T-helper 9 cell (primary cell): ENCODE measurements around the gene ZDHHC7.

ENCODE experiments used
- DNase-seq: peaks from one replicate; pipeline ENCODE4 v3.0.0-alpha.2; 2020

Gene ZDHHC7

DNA sequence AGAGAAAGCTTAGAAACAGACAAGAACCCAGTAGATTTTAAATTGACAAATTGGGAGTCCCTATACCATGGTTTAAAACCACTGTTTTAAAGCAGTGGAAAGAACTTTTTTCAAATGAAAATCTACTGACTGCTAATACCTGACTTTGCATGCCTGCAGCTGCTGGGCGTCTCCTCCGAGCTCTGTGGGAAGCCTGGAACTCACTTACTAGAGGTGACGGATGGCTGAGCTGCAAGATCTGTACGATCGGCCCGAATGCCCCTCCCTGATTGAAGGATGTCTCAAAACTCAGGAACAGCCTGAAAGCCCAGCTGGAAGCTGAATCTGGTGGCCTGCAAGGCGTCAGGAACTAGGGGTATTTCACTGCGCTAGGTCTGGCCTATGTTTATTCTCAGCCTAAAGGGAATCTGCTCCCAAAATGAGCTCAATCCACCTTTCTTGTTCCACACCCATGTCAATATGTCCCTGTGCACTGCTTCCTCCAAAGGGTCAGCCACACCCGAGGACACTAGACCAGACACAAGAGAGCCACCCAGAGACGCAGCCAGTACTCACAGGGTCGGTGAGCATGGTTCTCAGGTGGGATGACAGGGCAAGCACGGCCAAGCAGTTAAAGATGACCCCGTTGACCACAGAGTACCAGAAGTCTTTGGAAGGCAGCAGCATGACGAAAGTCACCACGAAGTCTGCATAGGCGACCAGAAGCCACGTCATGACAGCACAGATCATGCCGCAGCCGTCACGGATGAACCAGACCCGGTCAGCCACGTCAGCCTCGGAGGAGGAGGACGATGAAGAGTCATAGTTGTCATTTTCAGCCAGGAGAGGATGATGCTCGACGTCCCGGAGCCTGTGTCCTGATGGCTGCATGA, 21.4 kb downstream of the ZDHHC7 start:
- DNase-seq: no peak

DNA sequence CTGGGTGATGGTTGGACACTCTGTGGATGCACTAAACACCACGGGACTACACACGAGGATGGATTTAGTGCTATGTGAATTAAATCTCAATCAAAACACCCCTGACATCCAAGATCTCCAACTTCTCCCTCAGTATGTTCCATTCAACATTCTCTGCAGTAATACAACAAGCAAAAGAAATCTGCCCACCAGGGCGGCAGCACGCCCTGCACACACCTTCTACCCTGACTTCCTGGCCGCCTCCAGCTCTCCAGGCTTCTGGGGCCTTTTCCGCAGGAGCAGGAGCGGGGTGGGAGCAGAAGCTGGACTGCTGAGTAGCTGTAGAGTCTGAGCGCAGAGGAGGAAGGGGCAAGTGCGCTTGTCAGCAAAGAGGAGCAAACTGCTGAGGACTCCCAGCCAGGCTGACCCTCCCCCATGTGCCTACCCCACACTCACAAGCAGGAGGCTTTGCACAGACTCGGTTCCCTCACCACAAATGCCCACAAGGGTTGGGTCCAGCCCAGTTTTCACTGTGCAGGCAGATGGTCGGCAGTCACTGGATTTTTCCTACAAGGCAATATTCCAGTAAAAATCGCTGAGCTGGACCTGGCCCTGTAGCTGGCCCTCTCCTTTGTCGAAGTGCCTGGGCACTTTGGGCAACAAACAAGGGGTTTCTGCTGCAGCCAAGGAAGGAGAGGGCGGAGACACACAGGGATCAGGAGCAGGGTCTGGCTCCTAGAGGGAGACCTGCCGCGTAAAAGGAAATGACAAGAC, 22.8 kb downstream of the ZDHHC7 start:
- no peak for DNase-seq

DNA sequence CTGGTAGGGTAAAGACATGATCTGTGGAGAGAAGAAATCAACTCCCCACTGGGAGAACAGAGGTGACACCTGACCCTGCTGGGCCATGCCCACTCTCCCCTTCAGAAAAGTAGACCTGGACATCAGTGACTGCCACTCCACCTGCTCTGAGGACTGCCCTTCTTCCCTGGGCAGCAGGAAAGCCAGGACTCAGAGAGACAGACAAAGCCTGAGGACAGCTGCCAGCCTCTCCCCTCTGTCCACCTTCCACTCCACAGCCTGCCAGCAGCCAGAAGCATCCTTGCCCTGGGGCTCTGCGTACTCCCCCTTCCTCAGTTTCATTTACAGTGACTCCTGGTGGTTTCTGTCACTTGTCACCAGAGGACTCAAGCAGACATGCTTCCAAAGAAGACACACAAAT, 24.5 kb downstream of the ZDHHC7 start:
- DNase-seq: no peak

DNA sequence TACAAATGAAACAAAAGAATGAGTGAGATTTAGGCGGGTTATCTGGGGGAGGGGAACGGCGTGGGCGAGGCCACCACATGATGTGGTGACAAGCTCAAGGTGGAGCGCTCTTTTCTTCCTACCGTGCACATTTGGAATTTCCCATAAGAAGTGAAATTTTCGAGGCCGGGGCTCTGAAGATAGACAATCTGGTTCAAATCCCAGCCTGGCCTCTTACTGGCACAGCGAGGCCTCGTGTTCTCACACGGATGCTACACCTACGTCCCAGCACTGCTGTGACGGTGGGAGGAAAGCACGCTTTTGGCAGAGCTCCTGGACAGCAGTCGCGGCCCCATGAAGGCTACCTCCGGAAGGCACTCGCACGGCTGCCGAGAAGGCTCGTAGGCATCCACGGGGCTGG, 25.2 kb downstream of the ZDHHC7 start:
- DNase-seq: no peak

DNA sequence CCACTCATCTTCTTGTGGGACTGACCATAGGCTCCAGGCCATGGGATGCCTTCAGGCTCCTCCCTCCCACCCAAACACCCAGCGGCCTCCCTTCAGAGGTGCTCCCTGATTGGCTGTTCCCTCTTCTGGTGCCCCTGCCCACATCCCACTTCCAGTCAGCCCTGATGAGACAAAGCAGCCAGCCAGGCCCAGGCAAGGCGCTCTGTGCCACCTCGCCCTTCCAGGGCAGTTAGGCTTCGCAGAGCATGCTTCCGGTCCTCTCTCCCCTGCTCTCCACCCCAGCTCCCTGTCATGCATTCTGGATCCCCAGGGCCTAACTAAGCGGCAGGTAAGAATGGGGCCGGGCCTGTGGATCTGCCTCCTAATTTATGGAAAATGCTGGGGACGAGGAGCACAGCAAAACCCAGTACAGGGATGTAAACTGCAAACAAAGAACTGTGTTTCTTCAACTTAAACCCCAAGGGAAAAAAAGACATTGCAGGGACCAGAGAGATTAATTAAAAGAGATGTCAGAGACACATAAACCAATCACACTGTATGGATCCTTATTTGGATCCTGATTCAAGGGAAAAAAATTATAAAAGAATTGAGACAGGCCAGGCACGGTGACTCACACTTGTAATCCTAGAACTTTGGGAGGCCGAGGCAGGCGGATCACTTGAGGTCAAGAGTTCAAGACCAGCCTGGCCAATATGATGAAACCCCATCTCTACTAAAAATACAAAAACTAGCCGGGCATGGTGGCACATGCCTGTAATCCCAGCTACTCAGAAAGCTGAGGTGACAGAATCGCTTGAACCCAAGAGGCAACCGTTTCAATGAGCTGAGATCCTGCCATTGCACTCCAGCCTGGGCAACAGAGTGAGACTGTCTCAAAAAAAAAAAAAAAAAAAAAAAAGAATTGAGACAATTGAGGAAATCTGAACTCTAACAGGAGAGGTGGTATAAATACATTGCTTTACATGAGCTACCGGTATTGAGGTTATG, 26.0 kb downstream of the ZDHHC7 start:
- no peak for DNase-seq

DNA sequence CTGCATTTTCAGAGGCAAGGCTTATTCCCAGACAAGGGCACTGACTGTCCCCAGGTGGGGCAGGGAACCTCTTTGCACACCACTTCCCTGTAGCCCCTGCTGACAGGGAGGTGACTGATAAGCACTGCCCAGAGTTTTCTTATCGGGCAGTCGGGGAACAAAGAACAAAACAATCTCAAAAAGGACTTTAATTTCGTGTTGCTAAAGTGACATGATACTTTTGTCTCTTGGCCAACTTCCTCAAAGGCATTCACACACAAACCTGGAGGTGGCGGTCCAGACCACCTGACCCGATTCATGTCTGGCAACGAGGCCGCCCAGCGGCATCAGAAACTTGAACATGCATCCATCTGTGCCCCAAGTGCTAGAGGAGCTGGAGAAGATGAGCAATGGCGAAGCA, 28.9 kb downstream of the ZDHHC7 start:
- DNase-seq: no peak

DNA sequence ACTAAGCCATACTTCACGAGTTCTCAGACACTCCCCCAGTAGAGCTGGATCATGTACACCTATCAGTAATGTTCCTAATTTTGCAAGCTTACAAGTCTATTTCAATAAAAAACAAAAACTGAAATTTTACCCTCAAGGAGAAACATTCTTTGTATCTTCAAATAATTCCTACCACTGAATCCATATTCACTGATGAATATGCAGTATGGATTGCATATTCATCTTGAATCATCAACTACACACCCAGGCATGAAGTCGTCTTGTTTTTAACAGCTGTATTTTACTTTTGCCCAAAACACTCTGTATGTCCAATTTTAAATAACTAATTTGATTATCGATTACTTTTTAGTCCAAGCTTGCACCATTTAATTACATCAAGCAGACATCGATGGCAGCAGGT, 31.8 kb downstream of the ZDHHC7 start:
- no peak for DNase-seq

DNA sequence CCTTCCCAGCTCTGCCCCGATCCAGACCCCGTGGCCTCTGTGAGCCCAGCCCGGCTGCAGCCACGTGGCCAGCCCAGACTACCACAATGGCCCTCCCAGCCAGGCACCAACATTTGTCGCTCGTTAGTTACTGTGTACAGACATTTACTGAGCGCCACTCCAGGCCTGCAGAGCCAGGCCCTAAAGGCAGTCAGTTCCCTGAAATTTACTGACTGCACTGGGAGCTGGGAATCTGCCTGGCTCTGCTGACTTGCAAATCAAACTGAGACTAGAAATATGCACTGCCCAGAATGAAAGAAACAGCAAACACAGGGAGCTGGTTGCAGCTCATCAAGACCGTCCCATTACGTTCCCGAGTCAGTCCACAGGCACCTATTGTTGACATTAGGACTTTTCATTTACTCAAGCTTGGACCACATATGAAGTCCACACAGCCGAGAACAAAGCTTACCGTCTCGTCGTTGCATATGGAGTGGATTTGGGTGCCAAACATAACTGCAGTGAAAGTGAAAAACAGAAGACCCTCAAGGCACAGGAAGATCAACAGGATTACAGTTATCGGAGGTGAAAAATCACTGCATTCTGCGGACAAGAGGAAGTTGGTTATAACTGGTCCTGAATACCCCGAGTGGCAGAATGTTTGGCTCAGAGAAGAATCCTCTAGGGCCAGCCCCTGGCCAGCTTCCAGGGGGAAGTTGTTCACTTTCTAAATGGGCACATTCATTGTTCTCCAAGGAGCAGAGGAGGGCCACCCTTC, 34.5 kb downstream of the ZDHHC7 start:
- DNase-seq: no peak

DNA sequence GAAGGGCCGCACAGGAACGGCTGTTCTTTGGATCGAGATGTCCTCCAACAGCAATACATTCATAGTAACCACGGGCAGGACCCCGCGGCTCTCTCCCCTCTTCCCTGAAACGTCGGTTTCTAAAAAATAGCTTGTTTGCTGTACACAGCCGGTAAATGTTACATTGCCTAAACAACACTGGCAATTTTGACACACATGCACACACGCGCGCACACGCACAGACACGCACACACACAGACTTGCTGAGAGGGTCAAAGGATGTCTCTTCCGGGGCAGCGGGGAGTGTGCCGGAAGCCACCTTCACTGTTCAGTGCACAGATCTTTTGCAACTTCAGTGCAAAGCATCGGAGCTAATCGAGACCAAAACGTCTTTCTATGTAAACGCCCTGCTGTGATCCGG, 35.8 kb downstream of the ZDHHC7 start:
- DNase-seq: no peak

DNA sequence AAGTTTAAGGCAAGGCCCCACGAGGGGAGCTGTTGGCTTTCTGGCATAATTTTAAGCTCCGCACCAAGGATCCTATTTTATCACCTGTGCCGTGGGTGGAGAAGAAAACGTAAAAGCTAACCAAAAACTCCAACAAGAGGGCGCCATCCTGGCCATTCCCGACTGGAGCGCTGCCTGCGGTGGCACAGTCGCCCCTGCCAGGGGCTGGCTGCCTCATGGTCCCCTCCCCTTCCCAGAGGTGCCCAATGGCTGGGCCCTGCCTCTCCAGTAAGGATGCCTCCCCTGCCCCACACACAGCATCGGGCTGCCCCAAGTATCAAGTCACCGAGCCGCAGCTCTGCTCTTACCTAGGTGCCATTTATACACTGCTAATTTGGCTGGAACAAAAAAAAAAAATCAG, 36.3 kb downstream of the ZDHHC7 start:
- DNase-seq: no peak

DNA sequence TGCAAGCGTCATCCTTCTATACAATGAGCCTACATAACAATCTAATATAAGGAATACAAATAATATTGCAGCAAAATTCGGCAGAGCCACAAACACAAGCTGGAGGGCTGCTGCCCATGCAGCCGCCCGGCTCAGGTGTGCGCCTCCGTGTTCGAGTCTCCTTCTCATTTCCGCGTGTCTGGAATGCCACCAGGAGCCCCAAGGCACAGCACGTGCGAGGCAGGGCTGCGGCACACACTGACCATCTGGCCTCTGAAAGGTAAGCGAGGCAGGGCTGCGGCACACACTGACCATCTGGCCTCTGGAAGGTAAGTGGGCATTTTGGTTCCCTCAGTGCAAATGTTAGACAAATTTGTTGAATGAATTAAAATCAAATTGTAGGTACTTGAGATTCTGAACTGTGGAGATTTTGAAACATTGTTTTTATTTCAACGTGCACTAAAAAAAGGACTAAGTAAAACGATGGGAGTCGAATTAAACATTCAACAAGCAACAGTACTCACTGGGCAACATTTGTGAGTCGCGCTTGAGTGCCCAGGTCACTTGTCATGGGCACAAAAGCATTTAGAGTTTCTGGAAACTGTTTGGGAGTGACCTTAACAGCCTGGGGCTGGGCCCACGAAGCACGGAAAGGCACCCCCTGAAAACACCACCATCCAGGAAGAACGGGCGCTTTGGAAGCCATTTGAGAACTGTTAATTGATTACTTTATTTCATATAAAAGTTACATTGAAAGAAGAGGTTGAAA, 37.4 kb downstream of the ZDHHC7 start:
- no peak for DNase-seq

DNA sequence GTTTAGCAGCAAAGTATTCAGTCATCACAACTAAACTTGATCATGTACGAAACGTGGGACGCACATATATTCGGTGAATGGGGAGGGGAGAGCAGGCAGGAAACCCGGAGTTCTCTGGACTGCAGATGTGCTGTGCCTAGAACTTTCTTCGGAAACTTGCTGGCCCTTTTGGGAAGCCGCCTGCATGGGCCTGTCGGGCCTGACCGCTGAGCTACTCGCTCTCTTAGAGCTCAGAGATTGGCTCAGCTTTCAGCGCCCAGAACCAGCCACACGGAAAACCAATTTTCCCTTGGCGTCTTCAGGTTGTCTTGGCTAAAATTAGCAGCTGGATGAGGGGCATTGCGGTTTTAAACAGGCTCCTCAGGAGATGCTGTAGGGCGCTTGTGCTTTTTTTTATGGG, 38.1 kb downstream of the ZDHHC7 start:
- no peak for DNase-seq

DNA sequence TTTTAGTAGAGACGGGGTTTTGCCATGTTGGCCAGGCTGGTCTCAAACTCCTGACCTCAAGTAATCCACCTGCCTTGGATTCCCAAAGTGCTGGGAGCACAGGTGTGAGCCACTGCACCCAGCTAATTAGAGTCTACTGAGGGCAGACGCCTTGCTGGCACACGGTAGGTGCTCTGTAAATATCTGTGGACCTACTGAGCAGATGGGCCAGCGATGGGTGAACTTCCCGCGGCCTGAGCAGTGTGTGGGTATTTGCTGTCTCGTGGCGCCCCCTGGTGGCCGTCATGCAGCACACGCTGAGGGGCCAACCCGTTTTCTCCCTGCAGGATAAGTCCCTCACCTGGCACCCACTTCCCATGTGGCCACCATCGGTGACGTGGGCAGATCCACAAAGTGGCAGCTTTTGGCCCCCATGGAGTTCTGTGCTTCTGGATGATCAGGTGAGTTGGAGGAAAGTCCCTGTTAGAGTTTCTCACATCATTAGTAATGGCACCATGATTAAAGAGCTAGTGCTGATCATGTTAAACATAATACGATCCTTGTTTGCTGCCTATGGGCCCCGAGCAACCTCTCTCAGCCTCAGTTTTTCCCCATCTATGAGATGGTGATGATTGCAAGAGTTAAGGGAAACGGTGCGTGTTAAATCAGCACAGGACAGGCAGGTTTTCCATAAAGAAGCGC, 40.7 kb downstream of the ZDHHC7 start:
- peak; percentile 81 for DNase-seq

DNA sequence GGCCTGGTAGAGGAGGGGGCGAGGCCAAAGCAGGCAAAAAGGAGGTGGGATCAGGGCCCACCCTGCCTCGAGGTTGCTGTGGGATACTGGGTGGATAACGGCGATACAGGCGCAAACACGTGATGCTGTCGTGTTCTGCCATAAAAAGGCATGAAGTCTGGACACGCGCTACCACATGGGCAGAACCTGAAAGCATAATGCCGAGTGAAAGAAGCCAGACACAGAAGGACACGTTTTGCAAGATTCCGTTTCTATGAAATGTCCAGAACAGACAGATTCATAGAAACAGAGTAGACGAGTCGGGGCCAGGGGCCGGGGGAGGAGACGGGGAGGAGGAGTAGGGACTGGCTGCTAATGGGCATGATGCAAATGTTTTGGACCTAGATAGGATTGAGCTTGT, 43.5 kb downstream of the ZDHHC7 start:
- no peak for DNase-seq

DNA sequence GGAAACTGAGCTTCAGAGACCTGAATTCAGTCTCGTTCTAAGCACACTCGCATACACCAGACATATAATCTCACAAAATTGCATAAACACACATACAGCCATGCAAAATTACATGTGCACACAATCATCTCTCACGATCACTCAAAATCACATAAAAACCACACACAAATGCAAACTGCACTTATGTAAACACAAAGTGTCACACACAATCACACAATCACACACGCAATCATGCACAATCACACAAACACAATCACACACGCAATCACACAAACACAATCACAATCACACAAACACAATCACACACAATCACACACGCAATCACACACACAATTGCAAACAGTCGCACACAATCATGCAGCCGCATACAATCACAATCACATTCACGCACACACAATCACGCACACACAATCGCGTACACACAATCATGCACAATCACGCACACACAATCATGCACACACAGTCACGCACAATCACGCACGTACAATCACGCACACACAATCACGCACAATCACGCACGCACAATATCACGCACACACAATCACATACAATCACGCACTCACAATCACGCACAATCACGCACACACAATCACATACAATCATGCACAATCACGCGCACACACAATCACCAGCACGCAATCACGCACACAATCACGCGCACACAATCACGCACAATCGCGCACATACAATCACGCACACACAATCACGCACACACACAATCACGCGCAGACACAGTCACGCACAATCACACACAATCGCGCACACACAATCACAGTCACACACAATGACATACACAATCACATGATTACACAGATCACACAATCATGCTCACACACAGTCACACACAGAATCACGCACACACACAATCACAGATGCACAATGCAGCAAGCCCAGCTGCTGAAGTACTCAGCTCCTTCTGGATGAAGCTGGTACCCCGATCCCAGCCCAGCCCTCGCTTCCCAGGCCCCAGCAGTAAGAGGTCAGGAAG, 45.6 kb downstream of the ZDHHC7 start:
- DNase-seq: no peak

DNA sequence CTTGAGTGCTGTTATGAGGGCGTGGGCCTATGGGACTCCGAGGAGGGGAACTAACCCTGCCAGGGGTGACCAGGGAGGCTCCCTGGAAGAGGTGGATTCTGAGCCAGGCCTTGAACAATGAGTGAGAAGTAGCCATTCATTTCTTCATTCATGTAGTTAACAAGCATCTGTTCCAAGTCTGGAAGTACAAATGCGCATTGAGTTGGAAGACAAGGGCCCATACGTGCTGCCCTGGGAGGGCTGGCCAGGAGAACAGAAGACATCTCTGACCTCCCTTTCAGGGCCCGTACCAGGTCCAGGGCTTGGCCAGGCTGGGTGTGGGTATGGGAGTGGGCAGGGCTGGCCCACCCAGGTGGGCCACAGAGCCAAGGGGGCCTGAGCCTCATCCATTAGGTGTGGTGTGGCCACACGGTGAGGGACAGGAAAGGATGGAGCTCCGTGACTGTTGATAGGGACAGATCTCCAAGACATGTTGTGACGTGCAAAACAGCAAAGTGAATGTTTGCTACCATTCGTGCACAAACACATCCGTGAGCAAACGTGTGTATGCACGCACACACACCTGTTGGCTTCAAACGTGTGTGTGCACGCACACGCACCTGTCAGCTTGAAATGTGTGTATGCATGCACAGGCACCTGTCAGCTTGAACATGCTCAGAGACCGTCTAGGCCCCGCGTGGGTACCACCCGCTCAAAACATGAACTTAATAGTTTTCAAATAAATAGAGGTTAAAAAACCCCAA, 46.8 kb downstream of the ZDHHC7 start:
- DNase-seq: no peak

DNA sequence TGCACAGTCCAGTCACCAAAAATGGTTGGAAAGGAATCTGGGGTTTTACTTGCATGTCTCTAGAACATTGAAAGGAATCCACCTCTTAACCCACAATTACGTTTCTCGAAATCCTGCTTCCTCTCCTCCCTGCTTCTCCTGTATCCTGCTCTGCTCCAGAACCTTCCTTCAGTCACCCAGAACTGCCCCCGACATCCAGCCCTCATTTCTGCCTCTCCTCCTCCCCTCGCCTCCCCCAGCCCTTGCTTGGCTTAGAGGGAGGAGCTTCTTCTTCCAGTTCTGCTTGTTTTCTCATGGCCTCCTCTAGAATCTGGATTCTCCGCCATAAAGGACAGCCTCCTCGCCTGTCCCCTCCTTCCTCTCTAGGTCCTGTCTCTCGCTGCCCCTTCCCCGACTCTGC, 48.3 kb downstream of the ZDHHC7 start:
- DNase-seq: no peak

DNA sequence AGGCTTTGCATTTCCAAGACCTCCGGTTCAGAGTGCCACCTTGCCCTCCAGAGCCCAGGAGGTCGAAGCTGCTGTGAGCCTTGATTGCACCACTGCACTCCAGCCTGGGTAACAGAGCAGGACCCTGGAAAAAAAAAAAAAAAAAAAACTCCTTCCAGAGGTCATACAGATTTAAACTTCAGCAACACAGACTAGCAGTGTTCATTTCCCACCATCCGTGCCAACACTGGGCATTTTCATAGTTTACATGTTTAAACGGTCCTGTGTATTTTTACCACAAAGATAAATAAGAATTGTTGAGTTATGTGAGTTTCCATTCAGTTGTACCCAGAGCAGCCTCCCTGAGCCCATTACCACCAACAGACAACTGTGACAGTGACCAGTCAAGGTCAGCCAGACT, 50.4 kb downstream of the ZDHHC7 start:
- no peak for DNase-seq
